Nephron (organoid): ENCODE measurements around the gene ADGRL3.

ENCODE experiments used
- H3K27ac Mint-ChIP-seq, 3 experiments: 2 replicates each; pipeline ENCODE4 v1.8.0; 2020; ENCODE audit warnings: mixed read lengths in 3 of 3, mild to moderate bottlenecking in 2 of 3, moderate library complexity in 1 of 3
- H3K27me3 Mint-ChIP-seq: 2 replicates; pipeline ENCODE4 v1.8.0; 2021; ENCODE audit warnings: low read depth, mild to moderate bottlenecking, moderate library complexity, mixed read lengths
- H3K36me3 Mint-ChIP-seq: 2 replicates; pipeline ENCODE4 v1.8.0; 2020; ENCODE audit warnings: low read depth, mixed read lengths
- H3K4me1 Mint-ChIP-seq: 2 replicates; pipeline ENCODE4 v1.8.0; 2020; ENCODE audit warnings: mixed read lengths
- H3K4me3 Mint-ChIP-seq, 3 experiments: 2 replicates each; pipeline ENCODE4 v1.8.0; 2020; ENCODE audit warnings: mild to moderate bottlenecking in 3 of 3, mixed read lengths in 3 of 3, moderate library complexity in 2 of 3
- H3K9me3 Mint-ChIP-seq: 2 replicates; pipeline ENCODE4 v1.8.0; 2020; ENCODE audit warnings: mixed read lengths
- TF ChIP-seq, protein P1 (sequence below), 3 experiments: fragments of 200-600 bp; sonication (generic); IDR thresholded peaks; one replicate each; pipeline ENCODE4 v1.5.0; 2021; ENCODE audit warnings: antibody characterized with exemption in 3 of 3; ENCODE audit not compliant: unreplicated experiment in 3 of 3

ADGRL3 gene

DNA sequence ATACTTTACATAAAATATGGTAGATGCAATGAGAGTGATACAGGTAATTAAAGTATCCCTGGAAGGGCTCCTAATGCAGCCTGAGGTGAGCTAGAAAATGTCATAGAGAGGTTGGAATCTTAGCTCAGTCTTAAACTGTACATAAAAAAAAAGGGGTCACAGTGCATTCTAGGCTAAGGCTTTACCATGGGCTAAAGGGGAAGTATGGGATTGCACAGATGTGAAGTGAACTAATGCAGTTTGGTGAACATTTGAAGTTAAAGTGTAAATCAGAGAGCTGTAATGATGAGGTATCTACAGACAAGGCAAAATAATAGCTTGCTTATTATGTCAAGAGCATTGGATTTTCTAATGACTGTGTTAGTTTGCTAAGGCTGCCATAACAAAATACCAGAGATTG, 405.9 kb downstream of the ADGRL3 start:
- Mint-ChIP-seq H3K4me1 (no peaks in the 10 kb centered on the region), H3K36me3 (no peaks in the 10 kb centered on the region), H3K4me3 (no peak overlapping the region), H3K27ac (no peak overlapping the region), H3K9me3 (no peaks in the 10 kb centered on the region), H3K27me3 (no peaks in the 10 kb centered on the region)
- TF ChIP-seq, protein P1, sequence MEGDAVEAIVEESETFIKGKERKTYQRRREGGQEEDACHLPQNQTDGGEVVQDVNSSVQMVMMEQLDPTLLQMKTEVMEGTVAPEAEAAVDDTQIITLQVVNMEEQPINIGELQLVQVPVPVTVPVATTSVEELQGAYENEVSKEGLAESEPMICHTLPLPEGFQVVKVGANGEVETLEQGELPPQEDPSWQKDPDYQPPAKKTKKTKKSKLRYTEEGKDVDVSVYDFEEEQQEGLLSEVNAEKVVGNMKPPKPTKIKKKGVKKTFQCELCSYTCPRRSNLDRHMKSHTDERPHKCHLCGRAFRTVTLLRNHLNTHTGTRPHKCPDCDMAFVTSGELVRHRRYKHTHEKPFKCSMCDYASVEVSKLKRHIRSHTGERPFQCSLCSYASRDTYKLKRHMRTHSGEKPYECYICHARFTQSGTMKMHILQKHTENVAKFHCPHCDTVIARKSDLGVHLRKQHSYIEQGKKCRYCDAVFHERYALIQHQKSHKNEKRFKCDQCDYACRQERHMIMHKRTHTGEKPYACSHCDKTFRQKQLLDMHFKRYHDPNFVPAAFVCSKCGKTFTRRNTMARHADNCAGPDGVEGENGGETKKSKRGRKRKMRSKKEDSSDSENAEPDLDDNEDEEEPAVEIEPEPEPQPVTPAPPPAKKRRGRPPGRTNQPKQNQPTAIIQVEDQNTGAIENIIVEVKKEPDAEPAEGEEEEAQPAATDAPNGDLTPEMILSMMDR (IDR thresholded peaks at IDR 0.05; ENCODE audit: unreplicated experiment in 3 of 3) = no peak

GRCh38 chr4:61614231-61614630, 414.1 kb downstream of the ADGRL3 start:
- Mint-ChIP-seq H3K4me1 (no peaks in the 10 kb centered on the region), H3K27ac (no peak overlapping the region), H3K4me3 (no peak overlapping the region), H3K9me3 (no peaks in the 10 kb centered on the region), H3K27me3 (no peaks in the 10 kb centered on the region), H3K36me3 (no peaks in the 10 kb centered on the region)
- TF ChIP-seq, protein P1 (IDR thresholded peaks at IDR 0.05; ENCODE audit: unreplicated experiment in 3 of 3) = no peak

DNA sequence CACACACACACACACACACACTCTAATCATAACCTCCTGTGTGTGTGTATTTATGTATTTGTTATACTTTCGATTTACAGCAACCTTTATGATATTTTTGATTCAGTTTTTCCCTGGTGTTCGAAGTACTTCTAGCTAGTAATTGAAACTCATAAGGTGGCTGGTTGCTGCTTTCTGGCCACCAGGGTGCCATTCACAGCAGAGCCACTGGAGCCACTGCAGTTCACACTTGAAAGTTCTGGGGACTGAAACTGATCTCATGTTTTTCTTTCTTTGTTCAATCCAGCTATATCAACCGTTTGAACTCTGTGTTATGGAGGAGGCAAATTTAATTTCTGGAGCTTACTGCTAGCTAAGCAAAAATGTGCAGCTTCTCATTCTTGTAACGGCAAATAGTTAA, 419.4 kb downstream of the ADGRL3 start:
- no peaks in the 10 kb centered on the region for H3K27me3 Mint-ChIP-seq
- TF ChIP-seq, protein P1 (IDR thresholded peaks at IDR 0.05; ENCODE audit: unreplicated experiment in 3 of 3) = peak; percentile 34 to 47 (median 44)
- no peaks in the 10 kb centered on the region for H3K36me3 Mint-ChIP-seq
- H3K27ac Mint-ChIP-seq = peak overlapping the region; percentile 37 to 66 (median 58)
- H3K4me1 Mint-ChIP-seq = peaks cover 10% of the 10 kb centered on the region
- H3K9me3 Mint-ChIP-seq = no peaks in the 10 kb centered on the region
- peak overlapping the region in 1 of 3 experiments; percentile 5 for H3K4me3 Mint-ChIP-seq

DNA sequence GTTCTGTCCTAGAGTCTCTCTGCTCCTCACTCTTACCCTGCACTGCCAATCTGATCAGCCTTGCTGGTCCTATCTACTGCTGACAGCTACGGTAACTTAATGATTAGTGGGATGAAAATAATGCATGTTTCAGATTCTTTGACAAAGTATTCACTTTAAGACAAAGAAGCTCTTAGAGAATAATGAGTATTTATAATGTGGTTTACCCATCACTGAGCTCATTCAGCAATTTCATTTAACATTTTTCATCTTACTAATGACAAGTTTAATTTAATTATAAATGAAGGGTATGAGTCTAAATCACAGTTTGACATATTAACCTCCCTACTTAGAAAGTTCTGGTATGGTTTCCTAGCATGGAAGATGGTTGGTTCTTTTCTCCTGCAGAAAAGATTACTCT, 428.2 kb downstream of the ADGRL3 start:
- H3K36me3 Mint-ChIP-seq = no peaks in the 10 kb centered on the region
- H3K4me3 Mint-ChIP-seq = no peak overlapping the region
- H3K27ac Mint-ChIP-seq = no peak overlapping the region
- H3K4me1 Mint-ChIP-seq = no peaks in the 10 kb centered on the region
- no peaks in the 10 kb centered on the region for H3K27me3 Mint-ChIP-seq
- TF ChIP-seq, protein P1 (IDR thresholded peaks at IDR 0.05; ENCODE audit: unreplicated experiment in 3 of 3) = no peak
- H3K9me3 Mint-ChIP-seq = no peaks in the 10 kb centered on the region

GRCh38 chr4:61628727-61629126, 428.6 kb downstream of the ADGRL3 start:
- TF ChIP-seq, protein P1 (IDR thresholded peaks at IDR 0.05; ENCODE audit: unreplicated experiment in 3 of 3) = no peak
- no peak overlapping the region for H3K27ac Mint-ChIP-seq
- H3K4me1 Mint-ChIP-seq = no peaks in the 10 kb centered on the region
- H3K4me3 Mint-ChIP-seq = no peak overlapping the region
- no peaks in the 10 kb centered on the region for H3K27me3 Mint-ChIP-seq
- no peaks in the 10 kb centered on the region for H3K9me3 Mint-ChIP-seq
- no peaks in the 10 kb centered on the region for H3K36me3 Mint-ChIP-seq

DNA sequence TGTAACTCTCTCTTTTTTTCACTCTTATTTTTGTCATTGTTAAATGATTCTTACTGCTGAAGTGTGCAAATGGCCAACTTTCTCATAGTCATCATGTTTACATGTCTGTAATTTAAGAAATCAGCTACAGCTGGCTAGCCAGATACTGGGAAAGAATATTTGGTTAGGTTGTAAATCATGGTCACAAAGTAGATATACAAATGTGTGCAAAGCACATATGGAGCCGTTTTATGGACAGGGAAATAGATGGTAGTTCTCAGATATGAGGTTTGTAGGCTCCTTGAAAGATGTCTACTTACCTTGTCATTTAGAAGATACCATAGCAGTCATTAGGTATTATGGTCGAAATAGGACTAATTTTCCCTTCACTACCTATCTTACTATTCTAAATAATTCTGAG, 430.4 kb downstream of the ADGRL3 start:
- Mint-ChIP-seq H3K36me3 (no peaks in the 10 kb centered on the region), H3K4me3 (no peak overlapping the region), H3K27ac (no peak overlapping the region), H3K4me1 (no peaks in the 10 kb centered on the region), H3K27me3 (no peaks in the 10 kb centered on the region), H3K9me3 (no peaks in the 10 kb centered on the region)
- TF ChIP-seq, protein P1 (IDR thresholded peaks at IDR 0.05; ENCODE audit: unreplicated experiment in 3 of 3) = no peak
